Stimulated activated CD4-positive, alpha-beta T cell treated with anti-CD3 and anti-CD28 coated beads, Interleukin-2, amount 100 ng/mL, for 4 hours (primary cell): Measurements from ENCODE around the gene SCGB2B2.
"Not testable (repeated sequence)": the region's sequence is repeated elsewhere in the genome, so short reads cannot be mapped to it uniquely, and the experiment has no call there.

Experiments
- DNase-seq: peaks from one replicate; pipeline ENCODE4 v3.0.0-alpha.2; 2020; ENCODE audit warnings: low read depth

Gene SCGB2B2

DNA sequence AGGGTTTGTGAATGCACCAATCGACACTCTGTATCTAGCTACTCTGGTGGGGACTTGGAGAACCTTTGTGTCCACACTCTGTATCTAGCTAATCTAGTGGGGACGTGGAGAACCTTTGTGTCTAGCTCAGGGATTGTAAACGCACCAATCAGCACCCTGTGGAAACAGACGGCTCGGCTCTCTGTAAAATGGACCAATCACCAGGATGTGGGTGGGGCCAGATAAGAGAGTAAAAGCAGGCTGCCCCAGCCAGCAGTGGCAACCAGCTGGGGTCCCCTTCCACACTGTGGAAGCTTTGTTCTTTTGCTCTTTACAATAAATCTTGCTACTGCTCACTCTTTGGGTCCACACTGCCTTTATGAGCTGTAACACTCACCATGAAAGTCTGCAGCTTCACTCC is 8.3 kb downstream of the SCGB2B2 start:
- not testable (repeated sequence) for DNase-seq

DNA sequence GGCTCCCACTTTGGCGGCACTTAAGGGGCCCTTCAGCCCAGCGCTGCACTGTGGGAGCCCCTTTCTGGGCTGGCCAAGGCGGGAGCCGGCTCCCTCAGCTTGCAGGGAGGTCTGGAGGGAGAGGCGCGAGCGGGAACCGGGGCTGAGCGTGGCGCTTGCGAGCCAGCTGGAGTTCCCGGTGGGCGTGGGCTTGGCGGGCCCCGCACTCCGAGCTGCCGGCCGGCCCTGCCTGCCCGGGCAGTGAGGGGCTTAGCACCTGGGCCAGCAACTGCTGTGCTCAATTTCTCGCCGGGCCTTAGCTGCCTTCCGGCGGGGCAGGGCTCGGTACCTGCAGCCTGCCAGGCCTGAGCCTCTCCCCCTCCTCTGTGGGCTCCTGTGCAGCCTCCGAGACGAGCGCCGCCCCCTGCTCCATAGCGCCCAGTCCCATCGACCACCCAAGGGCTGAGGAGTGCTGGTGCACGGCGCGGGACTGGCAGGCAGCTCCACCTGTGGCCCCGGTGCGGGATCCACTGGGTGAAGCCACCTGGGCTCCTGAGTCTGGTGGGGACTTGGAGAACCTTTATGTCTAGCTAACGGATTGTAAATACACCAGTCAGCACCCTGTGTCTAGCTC is 8.8 kb downstream of the SCGB2B2 start:
- not testable (repeated sequence) for DNase-seq

DNA sequence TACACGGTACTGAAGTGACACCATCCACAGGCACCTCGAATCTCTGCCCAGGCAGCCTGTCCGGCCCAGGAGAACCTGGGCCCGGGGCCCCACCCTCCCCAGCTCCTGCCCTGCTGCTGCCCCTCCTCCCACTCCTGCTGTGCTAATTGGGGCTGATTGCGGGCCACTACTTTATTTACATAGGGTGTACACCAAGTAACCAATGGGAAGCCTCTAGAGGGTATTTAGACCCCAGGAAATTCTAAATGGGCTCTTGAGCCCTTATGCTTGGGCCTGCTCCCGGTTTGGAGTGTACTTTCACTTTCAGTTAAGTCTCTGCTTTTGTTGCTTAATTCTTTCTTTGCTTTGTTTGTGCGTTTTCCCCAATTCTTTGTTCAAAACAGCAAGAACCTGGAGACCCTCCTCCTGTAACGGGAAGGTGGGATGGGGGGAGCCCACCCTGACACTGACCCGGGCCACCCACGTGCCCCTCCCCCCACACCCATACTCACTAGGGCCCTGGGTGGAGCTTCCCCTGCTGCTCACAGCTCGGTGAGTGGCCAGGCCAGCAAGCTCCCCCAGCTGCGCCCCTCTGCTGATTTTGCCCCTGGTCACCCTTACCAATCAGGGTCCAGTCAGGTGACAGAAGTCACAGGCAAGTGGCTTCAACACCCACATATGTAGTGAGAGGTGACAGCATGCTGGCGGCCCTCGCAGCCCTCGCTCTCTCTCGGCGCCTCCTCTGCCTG is 9.4 kb downstream of the SCGB2B2 start:
- DNase-seq = no peak

DNA sequence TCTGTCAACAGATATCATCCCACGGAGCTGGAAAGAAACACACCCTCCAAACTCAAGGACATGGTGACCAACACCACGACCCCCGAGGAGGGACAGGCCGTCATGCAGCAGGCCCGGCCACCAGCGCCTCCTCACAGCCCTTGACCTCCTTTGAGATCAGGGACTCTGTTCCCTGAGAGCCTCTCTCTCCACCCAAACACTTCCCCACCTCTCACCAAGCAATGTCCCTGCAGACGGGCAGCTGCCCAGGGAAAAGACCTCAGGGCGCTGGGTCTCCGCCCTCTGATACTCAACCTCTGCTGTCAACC is 10.0 kb downstream of the SCGB2B2 start:
- DNase-seq = no peak

DNA sequence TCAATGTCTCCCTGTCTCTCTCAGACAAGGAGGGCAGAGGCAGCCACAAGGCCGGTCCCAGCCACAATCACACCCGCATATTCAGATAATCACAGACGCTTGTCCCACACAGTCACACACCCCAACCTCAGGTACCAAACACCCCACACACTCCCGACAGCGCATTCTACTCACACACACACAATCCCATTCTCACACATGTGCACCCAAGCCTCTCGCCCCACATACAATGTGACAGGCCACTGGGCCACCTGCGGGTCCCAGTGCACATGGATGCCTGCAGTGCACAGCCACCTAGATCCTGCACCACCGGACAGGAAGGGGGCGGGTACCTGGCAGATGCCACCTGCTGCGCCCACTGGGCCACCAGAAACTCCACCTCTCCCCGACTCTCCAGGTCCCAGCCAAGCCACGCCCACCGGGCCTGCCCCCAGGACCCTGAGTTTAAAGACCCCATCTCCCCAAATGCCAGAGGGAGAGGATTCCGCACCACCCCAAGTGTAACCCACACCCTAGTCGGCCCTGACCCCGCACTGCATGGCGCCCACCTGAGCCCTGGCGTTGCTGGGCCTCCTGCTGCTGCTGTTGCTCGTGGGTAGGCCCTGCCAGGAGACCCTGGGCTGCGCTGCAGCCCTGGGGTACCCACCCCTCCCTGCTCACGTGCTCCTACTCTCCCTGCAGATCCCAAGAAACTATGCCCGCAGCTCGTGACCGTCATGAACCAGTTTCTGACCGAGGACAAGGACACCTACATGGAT is 10.6 kb downstream of the SCGB2B2 start:
- no peak for DNase-seq

DNA sequence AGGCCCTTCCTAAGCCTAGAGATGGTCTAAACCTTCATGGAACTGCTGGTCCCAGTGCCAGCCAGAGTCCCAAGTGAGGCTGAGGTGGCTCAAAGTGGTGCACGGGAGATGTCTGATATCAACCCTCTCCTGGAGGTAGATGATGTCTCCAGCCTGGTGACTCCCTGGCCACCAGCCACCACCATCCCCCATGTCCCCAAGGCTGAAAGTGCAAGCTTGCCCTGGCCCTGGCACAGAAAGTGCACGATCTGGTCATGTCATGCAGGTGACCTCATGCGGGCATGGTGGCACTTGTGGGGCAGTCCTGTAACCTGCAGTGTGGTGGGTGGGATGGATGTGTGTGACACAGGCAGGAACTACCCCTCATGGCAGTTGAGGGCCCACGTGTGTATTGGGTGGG is 11.7 kb downstream of the SCGB2B2 start:
- not testable (repeated sequence) for DNase-seq

DNA sequence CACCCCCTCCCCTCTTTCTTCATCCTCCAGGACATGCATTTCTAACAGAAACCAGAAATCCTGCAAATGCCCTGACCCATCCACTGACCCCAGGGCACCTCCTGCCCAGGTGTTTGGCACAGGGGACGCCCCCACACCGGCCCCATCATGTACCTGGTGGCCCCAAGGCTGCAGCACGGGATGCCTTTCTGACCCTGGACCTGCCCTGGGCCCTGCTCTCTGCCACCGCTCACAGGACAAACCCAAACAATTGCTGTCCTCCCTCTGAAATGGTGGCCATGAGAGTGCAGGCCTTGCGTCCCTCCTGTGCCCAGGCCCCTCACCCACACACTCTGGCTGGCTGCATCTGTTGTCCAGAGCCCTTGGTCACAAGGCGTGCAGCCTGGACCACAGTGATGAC is 12.1 kb downstream of the SCGB2B2 start:
- DNase-seq = no peak

DNA sequence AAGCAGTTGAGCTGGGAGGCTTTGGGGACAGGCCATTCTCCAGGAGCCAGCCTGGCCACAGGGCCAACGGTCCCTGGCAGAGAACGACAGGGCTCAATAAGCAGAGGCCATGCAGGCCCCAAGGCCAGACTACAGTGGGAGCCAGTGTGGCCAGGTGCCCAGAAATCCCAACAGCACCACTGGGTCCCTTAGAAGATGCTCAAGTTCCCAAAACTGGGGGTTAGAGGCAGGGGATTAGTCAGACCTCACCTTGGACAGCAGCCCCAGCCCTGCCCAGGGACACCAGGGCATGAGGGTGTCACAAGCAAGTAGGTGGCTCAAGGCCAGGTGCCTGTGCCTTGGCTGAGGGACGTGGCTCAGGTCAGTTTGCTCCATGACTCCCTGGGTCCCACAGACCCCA is 12.8 kb downstream of the SCGB2B2 start:
- no peak for DNase-seq

DNA sequence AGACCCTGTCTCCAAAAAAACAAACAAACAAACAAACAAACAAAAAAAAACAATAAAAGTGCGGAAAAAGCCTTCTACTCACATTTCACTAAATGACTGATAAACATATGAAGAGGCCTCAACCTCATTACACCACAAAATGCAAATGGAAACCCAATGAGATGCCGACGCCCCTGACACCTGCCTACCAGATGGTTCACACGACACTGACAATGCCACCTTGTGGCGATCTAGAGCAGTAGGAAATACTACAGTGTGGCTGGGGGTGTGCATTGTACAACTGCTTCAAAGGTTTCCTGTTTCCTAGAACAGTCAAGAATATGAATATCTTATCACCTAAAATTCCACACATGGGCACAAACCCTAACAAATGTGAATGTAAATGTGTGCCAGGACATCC is 14.0 kb downstream of the SCGB2B2 start:
- peak; percentile 36 for DNase-seq

DNA sequence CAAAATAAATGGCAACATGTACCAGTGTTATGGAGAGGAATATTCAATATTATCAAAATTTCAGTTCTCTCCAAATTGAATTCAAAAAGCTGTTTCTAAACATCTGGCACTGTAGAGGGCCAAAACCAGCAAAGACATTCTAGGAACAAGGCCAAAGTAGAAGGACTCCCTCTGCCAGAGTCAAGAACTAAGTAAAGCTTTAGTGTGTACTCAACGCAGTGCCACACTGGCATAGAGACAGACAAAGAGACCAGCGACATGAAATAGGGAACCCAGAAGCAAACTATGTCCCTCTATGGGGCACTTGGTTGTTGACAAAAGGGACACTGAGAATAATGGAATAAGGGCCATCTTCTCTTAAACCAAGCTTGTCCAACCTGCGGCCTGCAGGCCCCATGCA is 15.6 kb downstream of the SCGB2B2 start:
- no peak for DNase-seq

DNA sequence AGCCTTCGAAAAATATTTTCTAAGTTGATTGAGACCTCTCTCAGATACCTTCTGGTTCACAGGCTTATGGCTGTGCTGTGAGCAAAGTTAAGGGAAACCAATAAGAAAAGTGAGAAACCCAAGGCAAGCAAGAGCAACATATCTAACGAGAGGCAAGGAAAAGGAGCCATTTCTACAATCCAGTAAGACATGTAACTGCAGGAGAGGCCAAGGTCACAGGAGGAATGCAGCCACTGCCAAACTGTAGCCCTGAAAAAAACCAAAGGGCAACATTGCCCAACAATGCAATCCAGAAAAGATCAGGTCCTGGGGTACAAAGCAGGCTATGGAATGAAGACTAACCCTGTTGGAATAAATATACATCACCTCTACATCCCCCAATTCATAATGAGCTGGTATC is 21.3 kb downstream of the SCGB2B2 start:
- DNase-seq = no peak

DNA sequence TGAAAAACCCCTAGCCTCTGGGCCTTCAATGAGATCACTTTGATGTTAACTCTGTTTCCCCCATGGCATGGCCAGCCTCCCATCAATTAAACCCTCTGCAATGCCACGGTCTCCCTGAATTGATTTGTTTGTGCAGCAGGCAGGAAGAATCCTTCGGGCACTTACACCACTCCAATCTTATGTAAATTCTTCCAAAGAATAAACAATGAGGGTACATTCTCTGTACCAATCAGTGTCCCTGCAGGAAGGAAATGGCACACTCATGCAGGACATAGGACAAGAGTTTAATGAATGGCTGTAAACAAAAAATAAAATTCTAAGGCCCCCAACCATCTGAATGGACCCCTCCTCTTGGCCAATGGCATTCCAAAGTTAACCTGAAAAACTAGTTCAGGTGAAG is 22.2 kb downstream of the SCGB2B2 start:
- no peak for DNase-seq

DNA sequence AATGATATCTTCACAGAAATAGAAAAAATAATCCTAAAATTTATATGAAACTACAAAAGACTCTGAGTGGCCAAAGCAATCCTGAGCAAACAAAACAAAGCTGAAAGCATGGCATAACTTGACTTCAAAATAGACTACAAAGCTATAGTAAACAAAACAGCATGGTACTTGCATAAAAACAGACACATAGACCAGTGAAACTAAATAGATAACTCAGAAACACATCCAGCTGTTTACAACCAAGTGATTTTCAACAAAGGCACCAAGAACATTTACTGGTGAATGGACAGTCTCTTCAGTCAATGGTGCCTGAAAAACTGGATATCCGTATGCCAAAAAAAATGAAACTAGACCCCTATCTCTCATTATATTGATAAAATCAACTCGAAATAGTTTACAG is 25.2 kb downstream of the SCGB2B2 start:
- DNase-seq = no peak

DNA sequence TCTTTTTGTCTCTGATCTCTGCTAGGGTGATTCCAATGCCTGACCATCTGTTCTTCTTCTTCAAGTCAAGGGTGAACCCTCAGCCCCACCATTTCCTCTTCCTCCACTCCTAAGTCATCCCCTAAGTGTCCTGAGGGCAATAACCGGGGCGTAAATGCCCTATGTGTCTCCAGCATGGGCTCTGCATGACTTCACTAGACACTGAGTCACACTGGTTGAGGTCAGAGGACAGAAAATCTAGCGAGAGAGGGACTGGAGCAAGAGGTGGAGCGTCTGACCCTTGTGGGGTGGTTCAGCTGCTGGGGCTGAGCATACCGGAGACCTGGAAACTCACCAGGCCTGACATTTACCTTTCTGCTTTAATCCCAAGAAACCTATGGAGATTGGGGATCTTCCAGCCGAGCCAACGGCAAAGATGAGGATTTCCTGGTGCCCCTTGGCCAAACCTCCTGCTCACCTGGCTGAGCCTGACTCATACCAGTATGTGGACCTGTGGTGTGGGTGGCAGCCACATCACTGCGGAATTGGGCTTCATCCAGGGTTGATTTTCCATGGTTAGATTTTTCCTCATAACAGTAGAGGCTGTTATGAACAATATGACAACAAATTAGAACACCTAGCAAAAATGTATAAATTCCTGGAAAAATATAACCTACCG is 26.9 kb downstream of the SCGB2B2 start:
- DNase-seq = no peak

DNA sequence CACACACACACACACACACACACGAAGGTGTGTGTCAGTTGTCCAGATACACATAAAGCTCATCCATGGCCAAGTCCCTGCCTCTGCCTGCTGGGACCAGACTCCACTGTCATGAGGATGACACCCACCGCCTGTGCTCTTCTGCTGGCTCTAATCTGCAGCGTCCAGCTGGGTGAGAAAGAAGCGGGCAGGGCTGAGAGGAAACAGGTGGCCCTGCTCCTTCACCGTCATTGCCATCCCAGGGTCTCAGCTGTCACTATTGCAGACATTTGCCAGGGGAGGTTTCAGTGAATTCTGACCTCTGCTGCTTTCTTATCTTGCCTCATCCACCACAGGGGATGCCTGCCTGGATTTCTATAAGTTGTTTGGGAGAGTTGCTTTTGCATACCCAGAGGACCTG is 31.4 kb downstream of the SCGB2B2 start:
- DNase-seq = no peak

DNA sequence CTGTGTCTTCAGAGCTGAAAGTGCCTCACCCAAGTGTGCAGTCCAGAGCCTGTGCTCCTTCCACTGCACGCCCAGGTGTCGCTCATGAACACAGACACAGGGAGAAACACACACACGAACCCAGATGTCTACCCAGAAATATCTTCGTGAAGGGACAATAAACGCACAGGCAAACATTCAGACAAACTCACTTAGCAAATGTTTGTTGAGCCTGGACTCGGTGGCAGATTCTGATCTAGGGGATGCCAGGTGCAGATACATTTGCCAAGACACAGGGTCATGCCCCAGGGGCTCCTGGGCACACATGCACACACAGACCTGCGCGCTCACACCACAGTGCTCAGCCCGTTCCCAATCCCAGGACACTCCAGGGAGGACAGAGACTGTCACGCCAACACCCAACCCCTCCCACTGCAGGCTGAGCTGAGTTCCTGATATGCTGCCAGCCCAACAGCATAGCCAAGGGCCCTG is 31.9 kb downstream of the SCGB2B2 start:
- no peak for DNase-seq

DNA sequence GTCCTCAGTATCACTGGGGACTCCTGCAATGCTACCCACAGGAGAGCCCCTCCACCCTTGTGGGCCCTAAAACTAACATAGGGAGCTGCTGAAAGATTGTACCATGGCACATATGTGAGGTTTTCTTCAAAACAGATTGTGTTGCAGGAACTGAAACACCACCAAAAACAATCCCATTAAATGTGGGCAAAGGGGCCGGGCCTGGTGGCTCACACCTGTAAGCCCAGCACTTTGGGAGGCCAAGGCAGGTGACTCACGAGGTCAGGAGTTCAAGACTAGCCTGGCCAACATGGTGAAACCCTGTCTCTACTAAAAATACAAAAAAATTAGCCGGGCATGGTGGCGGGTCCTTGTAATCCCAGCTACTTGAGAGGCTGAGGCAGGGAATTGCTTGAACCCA is 34.7 kb downstream of the SCGB2B2 start:
- DNase-seq = no peak

DNA sequence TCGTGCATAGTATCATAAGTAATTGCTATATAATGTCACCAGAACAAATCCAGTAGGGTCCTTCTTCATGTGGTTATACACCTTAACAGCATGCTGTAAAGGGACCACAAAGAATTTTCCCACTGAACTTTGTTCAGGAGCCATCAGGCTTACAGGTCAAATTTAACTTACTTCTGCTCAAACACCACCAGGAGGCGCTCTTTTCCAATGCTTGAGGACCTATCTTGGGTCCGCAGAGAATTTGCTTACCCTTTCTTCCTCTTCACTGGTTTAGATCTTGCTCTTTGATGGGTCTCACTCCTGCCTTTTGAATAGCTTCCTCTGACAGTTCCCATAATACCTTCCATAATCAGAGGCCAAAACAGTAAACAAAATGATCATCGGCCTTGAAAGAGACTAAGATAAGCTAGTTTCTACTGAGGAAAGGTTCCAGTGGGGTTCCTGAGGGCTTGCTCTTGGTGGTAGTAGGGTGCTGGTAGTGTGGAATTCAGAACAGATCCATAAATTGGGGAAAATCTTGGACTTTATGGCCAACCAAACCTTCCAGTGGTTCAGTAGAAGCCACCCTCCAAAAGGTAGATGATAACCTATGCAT is 37.4 kb downstream of the SCGB2B2 start:
- peak; percentile 60 for DNase-seq

DNA sequence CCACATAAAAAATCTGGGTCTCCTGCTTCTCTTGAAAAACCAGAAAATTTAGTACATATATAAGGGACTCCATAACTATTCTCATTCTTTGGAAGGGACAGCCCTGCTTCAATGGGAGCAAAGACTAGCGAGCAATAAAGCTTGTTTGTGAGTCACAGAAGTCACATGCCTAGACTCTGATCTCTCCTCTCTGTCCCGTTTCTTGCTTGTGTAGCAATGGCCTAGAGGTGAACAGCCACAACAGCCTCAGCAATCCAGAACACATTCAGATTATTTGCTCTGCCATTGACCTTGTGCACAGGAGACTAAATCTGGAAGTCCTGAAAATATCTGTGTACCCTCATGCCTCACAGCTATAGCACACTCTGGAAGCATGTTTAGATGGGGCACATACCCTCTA is 43.2 kb downstream of the SCGB2B2 start:
- no peak for DNase-seq
